GM12878 (cell line): ENCODE data around the gene USP37. TPM values are rescaled to one million over a fixed set of nuclear protein-coding genes. Genes with fewer than 3 reads are reported as not detected.

Experiments used
- ATAC-seq: fragments of 200-7000 bp; cut with Tn5 transposase; 3 replicates; pipeline ENCODE4 v1.9.1; 2020; ENCODE audit warnings: mild to moderate bottlenecking, moderate library complexity
- BruUV-seq: library from RNA; stranded (reverse); fragments of 400-500 nt; replicated peaks from 2 replicates; lab custom pipeline; 2021; lab: Mats Ljungman, UMichigan
- CTCF ChIA-PET: fragments of 300-600 bp; sonication (Branson Sonifier 250); formaldehyde crosslinking; extraction: SDS; loops from one replicate; lab custom pipeline; 2021; ENCODE audit warnings: inconsistent platforms; lab: Yijun Ruan, JAX
- POLR2A ChIA-PET: fragments of 350-600 bp; formaldehyde crosslinking; extraction: SDS; loops from one replicate; lab custom pipeline; 2021; ENCODE audit warnings: inconsistent platforms; lab: Charles Lee
- RAD21 ChIA-PET: fragments of 300-600 bp; sonication (Branson Sonifier 250); formaldehyde crosslinking; loops from one replicate; lab custom pipeline; 2023; ENCODE audit warnings: antibody characterized with exemption; ENCODE audit not compliant: unreplicated experiment; lab: Charles Lee
- SMC1A ChIA-PET: fragments of 300-600 bp; sonication (Branson Sonifier 250); formaldehyde crosslinking; loops from one replicate; lab custom pipeline; 2023; ENCODE audit not compliant: unreplicated experiment, uncharacterized antibody; lab: Charles Lee
- DNase-seq: peaks from one replicate; pipeline ENCODE4 v3.0.0-alpha.2; 2011; ENCODE audit warnings: low read depth, low spot score
- FAIRE-seq: peaks from 3 replicates; lab custom pipeline; 2011; peaks lifted over from hg19 to GRCh38; lab: Jason Lieb, UNC
- H2AFZ ChIP-seq: 2 replicates; pipeline ENCODE4 v1.6.0; 2011; ENCODE audit warnings: low read depth, low read length, control low read depth; ENCODE audit not compliant: control insufficient read depth
- H3K27ac ChIP-seq: 2 replicates; pipeline ENCODE4 v1.5.1; 2011; ENCODE audit warnings: control low read depth; ENCODE audit not compliant: control insufficient read depth, insufficient read depth
- H3K27me3 ChIP-seq, 2 experiments: replicated peaks in 1 of 2; 2 replicates each; pipeline versions ENCODE4 v1.6.0 to v1.6.1; 2011; ENCODE audit warnings: low read length in 1 of 2; ENCODE audit not compliant: control insufficient read depth in 2 of 2, insufficient read depth in 2 of 2
- H3K36me3 ChIP-seq, 2 experiments: 2 replicates each; pipeline ENCODE4 v1.5.1; 2011; ENCODE audit warnings: low read length in 1 of 2; ENCODE audit not compliant: control insufficient read depth in 2 of 2, insufficient read depth in 2 of 2
- H3K4me1 ChIP-seq: 2 replicates; pipeline ENCODE4 v1.6.1; 2011; ENCODE audit warnings: mild to moderate bottlenecking, low read length, moderate library complexity, mixed read lengths; ENCODE audit not compliant: control insufficient read depth, insufficient read depth
- H3K4me2 ChIP-seq: 2 replicates; pipeline ENCODE4 v1.6.0; 2011; ENCODE audit warnings: control low read depth; ENCODE audit not compliant: control insufficient read depth, insufficient read depth
- H3K4me3 ChIP-seq: fragments of 200-600 bp; sonication (generic); 2 replicates; pipeline ENCODE4 v1.5.1; 2016
- H3K79me2 ChIP-seq: 2 replicates; pipeline ENCODE4 v1.6.0; 2011; ENCODE audit warnings: low read length; ENCODE audit not compliant: control insufficient read depth, insufficient read depth
- H3K9ac ChIP-seq: 2 replicates; pipeline ENCODE4 v1.8.0; 2011; ENCODE audit warnings: low read length, control low read depth, mixed read lengths; ENCODE audit not compliant: control insufficient read depth, insufficient read depth
- H3K9me3 ChIP-seq: replicated peaks from 3 replicates; pipeline ENCODE4 v1.5.1; 2011; ENCODE audit warnings: mild to moderate bottlenecking, low read length; ENCODE audit not compliant: control insufficient read depth, insufficient read depth
- H4K20me1 ChIP-seq: 2 replicates; pipeline ENCODE4 v1.6.0; 2011; ENCODE audit not compliant: control insufficient read depth, insufficient read depth
- ATF7 ChIP-seq: fragments of 450-650 bp; IDR thresholded peaks from 2 replicates; pipeline ENCODE4 v1.6.1; 2016; ENCODE audit warnings: low read depth, mild to moderate bottlenecking
- EGR1 ChIP-seq, 2 experiments: IDR thresholded peaks; 1 replicate in 1 of 2; 2 replicates in 1 of 2; pipeline ENCODE4 v1.6.1; 2011 to 2012; ENCODE audit warnings: low read depth in 2 of 2, low read length in 2 of 2, borderline replicate concordance in 1 of 2, mild to moderate bottlenecking in 1 of 2, moderate library complexity in 1 of 2
- EP300 ChIP-seq, 2 experiments: fragments of 150-350 bp in 1 of 2; IDR thresholded peaks; 2 replicates each; pipeline ENCODE4 v1.6.1; 2011 to 2012; ENCODE audit warnings: low read depth in 2 of 2, low read length in 2 of 2, borderline replicate concordance in 1 of 2, improper control_type of control experiment in 1 of 2, inconsistent platforms in 1 of 2; ENCODE audit not compliant: control insufficient read depth in 1 of 2
- FOS ChIP-seq: IDR thresholded peaks from 3 replicates; pipeline ENCODE4 v1.6.1; 2011; ENCODE audit warnings: borderline replicate concordance; ENCODE audit not compliant: insufficient read length; ENCODE audit errors: extremely low read depth
- JUNB ChIP-seq: IDR thresholded peaks from 2 replicates; pipeline ENCODE4 v1.6.1; 2016; ENCODE audit warnings: antibody characterized with exemption, mild to moderate bottlenecking
- KLF5 ChIP-seq: fragments of 450-650 bp; IDR thresholded peaks from 2 replicates; pipeline ENCODE4 v1.6.1; 2014; ENCODE audit warnings: mild to moderate bottlenecking; ENCODE audit not compliant: partially characterized antibody
- LARP7 ChIP-seq: fragments of 450-650 bp; IDR thresholded peaks from 2 replicates; pipeline ENCODE4 v1.6.1; 2017; ENCODE audit warnings: mild to moderate bottlenecking
- NR2C2 ChIP-seq: IDR thresholded peaks from 2 replicates; pipeline ENCODE4 v1.6.1; 2011; ENCODE audit warnings: borderline replicate concordance, low read depth; ENCODE audit not compliant: control insufficient read depth, insufficient read length
- SUZ12 ChIP-seq: fragments of 200-600 bp; sonication (generic); IDR thresholded peaks from one replicate; pipeline ENCODE4 v1.6.1; 2018; ENCODE audit warnings: antibody characterized with exemption, mild to moderate bottlenecking; ENCODE audit not compliant: unreplicated experiment
- ZBTB4 ChIP-seq: fragments of 450-650 bp; formaldehyde crosslinking; IDR thresholded peaks from 2 replicates; pipeline ENCODE4 v1.4.0; 2022; ENCODE audit warnings: mild to moderate bottlenecking, moderate library complexity
- WGBS: methylation state at CpG from one replicate; pipeline ENCODE4 v1.1.6; 2016; ENCODE audit warnings: low lambda C conversion rate; ENCODE audit not compliant: insufficient replicate concordance, insufficient coverage; ENCODE audit errors: missing lambda C conversion rate; 5-methylcytosine and 5-hydroxymethylcytosine counted together
- in situ Hi-C: fragments of 300-500 bp; cut with MboI; formaldehyde crosslinking; loops from 9 replicates; pipeline ENCODE4 v1.14.3; 2018; ENCODE audit warnings: mixed read lengths
- intact Hi-C: fragments of 100-400 bp; cut with micrococcal nuclease; formaldehyde crosslinking; loops from one replicate; pipeline ENCODE4 v1.14.2; 2022; ENCODE audit not compliant: unreplicated experiment
- polyA plus RNA-seq, 11 experiments: library from polyadenylated mRNA; depleted of rRNA in 4 of 11; unstranded in 6 of 11; stranded (reverse) in 5 of 11; fragments of >200 nt; fragmentation: Nextera tagmentation in 4 of 11; fragmentation: Illumina TruSeq in 1 of 11; extraction: Ambion mirVana in 4 of 11; extraction: Trizol in 1 of 11; gene quantifications; 1 replicate in 1 of 11; 2 replicates in 10 of 11; pipeline versions ENCODE4 v1.2.1 to v1.2.3, GENCODE V29; 2011 to 2016; ENCODE audit warnings: inconsistent platforms in 2 of 11, missing spikeins in 2 of 11, low read depth in 1 of 11
- total RNA-seq, 4 experiments: library from RNA; depleted of rRNA in 3 of 4; stranded (reverse); fragments of >200 nt in 3 of 4; fragmentation: Illumina TruSeq in 1 of 4; extraction: Trizol in 1 of 4; gene quantifications; 2 replicates each; pipeline versions ENCODE4 v1.2.1 to v1.2.3, GENCODE V29; 2013 to 2021

Gene USP37
- total and polyA plus RNA-seq, 10 of the 15 experiments (the other 5 are each of a cell fraction or from before 2014, with no cell fraction given), result 2.8 to 16.0 (median 10.4) TPM

DNA sequence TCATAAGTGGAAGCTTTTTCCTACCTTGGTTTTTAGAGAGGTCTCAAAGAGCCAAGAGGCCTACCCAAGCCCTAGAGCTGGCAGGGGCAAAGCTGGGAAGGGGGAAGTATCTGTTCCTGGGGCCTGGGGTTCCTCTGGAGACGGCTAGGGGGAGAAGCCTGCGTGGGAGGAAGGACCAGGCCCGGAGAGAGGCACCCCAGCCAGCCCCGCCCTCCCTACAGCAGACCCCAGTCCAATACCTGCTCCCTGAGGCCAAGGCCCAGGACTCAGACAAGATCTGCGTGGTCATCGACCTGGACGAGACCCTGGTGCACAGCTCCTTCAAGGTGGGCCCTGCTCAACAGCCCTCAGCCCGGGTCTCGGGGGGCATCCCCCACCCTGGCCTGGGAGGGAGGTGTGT is 166.3 kb downstream of the USP37 start:
- no peaks in the 10 kb centered on the region for H3K9me3 ChIP-seq
- DNase-seq, result no peak
- intact Hi-C loops (no loop called here), in situ Hi-C loops (loop anchor here (10.0 kb wide), 1 partner anchor 443 kb away; no protein-coding TSS in a partner anchor)
- SMC1A ChIA-PET, result no interaction called here
- peak overlapping the region; percentile 92 for H3K4me2 ChIP-seq
- H2AFZ ChIP-seq, result no peak overlapping the region
- no peak for ATAC-seq
- H3K4me3 ChIP-seq, result peak overlapping the region; percentile 90
- peaks cover 46% of the 10 kb centered on the region for H3K79me2 ChIP-seq
- peak overlapping the region; percentile 95; the same call in 1 of the 2 replicates for H3K9ac ChIP-seq
- RAD21 ChIA-PET, result interaction anchor here (0.6 to 1.3 kb wide), 3 partner anchors 123 to 132 kb away, joined by 3 to 4 read pairs (median 3); partner anchors contain the start of genes AAMP and PNKD
- CTCF ChIA-PET, result interaction anchor here (0.8 kb wide), 1 partner anchor 72 kb away, joined by 3 read pairs; no protein-coding TSS in a partner anchor
- POLR2A ChIA-PET, result interaction anchor here (0.8 to 1.3 kb wide), 2 partner anchors 72 to 257 kb away, joined by 4 read pairs; partner anchors contain the start of genes BCS1L and ZNF142
- no peaks in the 10 kb centered on the region for H3K27me3 ChIP-seq
- H3K36me3 ChIP-seq, result peaks cover 7 to 10% of the 10 kb centered on the region in 2 experiments; a peak in 3 of 4 replicates
- peaks cover 4% of the 10 kb centered on the region; the same call in 1 of the 2 replicates for H4K20me1 ChIP-seq
- BruUV-seq, result no TSS peak
- TF ChIP-seq SUZ12 (no peak), LARP7 (no peak), JUNB (no peak)
- WGBS, result 81% methylated on average over 9 of the region's 9 CpGs
- FAIRE-seq, result no peak
- H3K27ac ChIP-seq, result no peak overlapping the region
- peaks cover 30% of the 10 kb centered on the region for H3K4me1 ChIP-seq

- peak overlapping the region; percentile 90 for H3K4me3 ChIP-seq
- TF ChIP-seq FOS (no peak), ZBTB4 (CRISPR knock-in tag) (no peak), EGR1 (IDR thresholded peaks at IDR 0.05; ENCODE audit: borderline replicate concordance in 1 of 2, low read depth in 2 of 2, low read length in 2 of 2) (no peak), EP300 (IDR thresholded peaks at IDR 0.05; ENCODE audit: borderline replicate concordance in 1 of 2, control insufficient read depth in 1 of 2, low read depth in 2 of 2, low read length in 2 of 2) (no peak), ATF7 (no peak), NR2C2 (no peak), KLF5 (no peak)
Observed at GRCh38 chr2:218400930-218401881, 166.9 kb downstream of the USP37 start.

More at GRCh38 chr2:218400930-218401881, 166.9 kb downstream of the USP37 start:
- H3K79me2 ChIP-seq, result peaks cover 49% of the 10 kb centered on the region
- H3K27ac ChIP-seq, result peak overlapping the region; percentile 96
- ATAC-seq (no peak), FAIRE-seq (no peak), DNase-seq (no peak)
- BruUV-seq, result no TSS peak
- peak overlapping the region; percentile 92 for H3K4me2 ChIP-seq
- ChIA-PET POLR2A (interaction anchor here (0.7 to 1.3 kb wide), 3 partner anchors 71 to 258 kb away, joined by 3 to 4 read pairs (median 4); partner anchors contain the start of genes BCS1L and ZNF142), CTCF (interaction anchor here (0.8 kb wide), 1 partner anchor 71 kb away, joined by 3 read pairs; no protein-coding TSS in a partner anchor), SMC1A (interaction anchor here (0.5 to 0.8 kb wide), 3 partner anchors 69 to 114 kb away, joined by 3 to 4 read pairs (median 3); no protein-coding TSS in a partner anchor), RAD21 (interaction anchor here (0.6 to 1.4 kb wide), 6 partner anchors 45 to 131 kb away, joined by 3 to 6 read pairs (median 4); partner anchors contain the start of genes AAMP, CATIP and PNKD)
- no peaks in the 10 kb centered on the region for H3K9me3 ChIP-seq
- in situ Hi-C loops, result loop anchor here (10.0 kb wide), 1 partner anchor 444 kb away; no protein-coding TSS in a partner anchor
- peaks cover 7 to 10% of the 10 kb centered on the region in 2 experiments; a peak in 3 of 4 replicates for H3K36me3 ChIP-seq
- intact Hi-C loops, result no loop called here
- WGBS, result 36% methylated on average over 22 of the region's 24 CpGs
- no peaks in the 10 kb centered on the region for H3K27me3 ChIP-seq
- H2AFZ ChIP-seq, result no peak overlapping the region
- peaks cover 4% of the 10 kb centered on the region; the same call in 1 of the 2 replicates for H4K20me1 ChIP-seq
- peaks cover 32% of the 10 kb centered on the region for H3K4me1 ChIP-seq
- peak overlapping the region; percentile 95 for H3K9ac ChIP-seq
